ENCODE data around the gene SEPTIN12. TPM values are rescaled to one million over a fixed set of nuclear protein-coding genes. Genes with fewer than 3 reads are reported as not detected.

The SEPTIN12 gene
- total and polyA plus RNA-seq, 2 of the 4 experiments (the other 2 are of a cell fraction), result not detected

DNA sequence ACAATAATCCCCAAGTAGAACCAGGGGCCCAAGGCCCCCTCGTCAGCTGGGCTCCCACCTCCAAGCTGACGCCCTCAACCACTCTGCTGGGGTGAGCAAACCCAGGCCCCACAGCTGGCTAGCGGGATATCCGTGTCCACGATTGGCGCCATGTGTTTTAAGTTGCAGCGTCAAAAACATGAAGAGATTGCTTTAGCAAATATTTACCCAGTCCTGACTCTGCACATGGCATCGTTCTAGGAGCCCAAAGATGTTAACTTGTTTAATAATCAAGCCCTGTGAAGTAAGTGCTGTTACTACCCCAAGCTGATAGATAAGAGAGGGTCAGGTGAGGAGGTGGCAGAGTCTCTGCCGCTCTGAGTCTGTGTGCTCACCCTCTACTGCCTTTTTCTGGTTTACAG, 344 bp upstream of the SEPTIN12 start:
- POLR2A ChIA-PET (ENCODE audit: unreplicated experiment), result no interaction called here
- H3K79me1 ChIP-seq (ENCODE audit: low read depth in 1 of 2, low read length in 2 of 2), result no peaks in the 10 kb centered on the region
- H2AK5ac ChIP-seq (ENCODE audit: low read depth, low read length), result no peak overlapping the region
- no peaks in the 10 kb centered on the region for H3K36me3 ChIP-seq (ENCODE audit: control insufficient read depth, insufficient read depth, low read length)
- intact Hi-C loops (cut with micrococcal nuclease) (no loop called here), in situ Hi-C loops (cut with MboI; ENCODE audit: low sequenced_read_pairs) (no loop called here), dilution Hi-C loops (cut with HindIII; ENCODE audit: low sequenced_read_pairs, unreplicated experiment) (no loop called here)
- 0 out of 2 replicates have a peak, but pooled peaks cover 3% of the 10 kb centered on the region for H3K9me1 ChIP-seq (ENCODE audit: insufficient read depth, low read length)
- no peak overlapping the region for H3K14ac ChIP-seq (replicated peaks; ENCODE audit: low read depth, low read length)
- H2BK120ac ChIP-seq (ENCODE audit: low read depth, low read length), result no peak overlapping the region
- H4K91ac ChIP-seq (ENCODE audit: insufficient read depth, low read depth, low read length), result no peak overlapping the region
- no peak overlapping the region for H3K56ac ChIP-seq (ENCODE audit: extremely low read depth, insufficient read depth, low read length)
- no peaks in the 10 kb centered on the region for H3K9me3 ChIP-seq (ENCODE audit: control insufficient read depth, insufficient read depth, low read length)
- WGBS, 2 experiments (ENCODE audit: extremely low coverage in 2 of 2, insufficient read length in 1 of 2), result no CpG with 5 or more reads among the region's 9 CpGs
- H3K9ac ChIP-seq (ENCODE audit: low read depth, low read length), result no peak overlapping the region
- H3K4ac ChIP-seq (ENCODE audit: low read depth, low read length), result no peak overlapping the region
- H4K5ac ChIP-seq (ENCODE audit: low read depth, low read length), result no peak overlapping the region
- no peaks in the 10 kb centered on the region for H3K4me1 ChIP-seq (ENCODE audit: control insufficient read depth, insufficient read depth, low read length)
- H4K20me1 ChIP-seq (ENCODE audit: insufficient read depth, low read length), result no peaks in the 10 kb centered on the region
- no peaks in the 10 kb centered on the region; the same call in 1 of the 2 replicates for H3K27me3 ChIP-seq (ENCODE audit: control insufficient read depth, insufficient read depth, low read length)
- BruUV-seq (replicated peaks), result no TSS peak
- ATAC-seq (ENCODE audit: low read depth) (no peak; the same call in 1 of the 2 replicates), DNase-seq (no peak)
- no peak overlapping the region for H3K23ac ChIP-seq (ENCODE audit: low read depth, low read length)
- H3K4me2 ChIP-seq (ENCODE audit: low read depth, low read length), result no peak overlapping the region
- CTCF ChIA-PET, result no interaction called here
- no peak overlapping the region for H2BK20ac ChIP-seq (ENCODE audit: low read depth, low read length)
- no peak overlapping the region for H2BK15ac ChIP-seq (ENCODE audit: low read depth, low read length)
- no peak overlapping the region for H2AK9ac ChIP-seq (replicated peaks; ENCODE audit: low read depth, low read length, poor library complexity)
- H3K27ac ChIP-seq (ENCODE audit: insufficient read depth, low read length), result no peak overlapping the region
- TF ChIP-seq MAZ (IDR thresholded peaks at IDR 0.05; ENCODE audit: borderline replicate concordance, low read depth, low read length), result no peak
- no peak for TF ChIP-seq RAD21 (IDR thresholded peaks at IDR 0.05; ENCODE audit: low read length)
- TF ChIP-seq, protein P1, sequence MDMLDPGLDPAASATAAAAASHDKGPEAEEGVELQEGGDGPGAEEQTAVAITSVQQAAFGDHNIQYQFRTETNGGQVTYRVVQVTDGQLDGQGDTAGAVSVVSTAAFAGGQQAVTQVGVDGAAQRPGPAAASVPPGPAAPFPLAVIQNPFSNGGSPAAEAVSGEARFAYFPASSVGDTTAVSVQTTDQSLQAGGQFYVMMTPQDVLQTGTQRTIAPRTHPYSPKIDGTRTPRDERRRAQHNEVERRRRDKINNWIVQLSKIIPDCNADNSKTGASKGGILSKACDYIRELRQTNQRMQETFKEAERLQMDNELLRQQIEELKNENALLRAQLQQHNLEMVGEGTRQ (IDR thresholded peaks at IDR 0.05; ENCODE audit: low read depth, low read length), result no peak
- no peak for TF ChIP-seq FOS (IDR thresholded peaks at IDR 0.05; ENCODE audit: low read depth, low read length)
- TF ChIP-seq CEBPB (IDR thresholded peaks at IDR 0.05; ENCODE audit: low read depth, low read length), result no peak
- no peak for TF ChIP-seq RCOR1 (IDR thresholded peaks at IDR 0.05; ENCODE audit: insufficient replicate concordance, low read length)
- TF ChIP-seq MAFK (IDR thresholded peaks at IDR 0.05; ENCODE audit: low read depth, low read length), result no peak
- no peak for TF ChIP-seq BHLHE40 (IDR thresholded peaks at IDR 0.05; ENCODE audit: low read depth, low read length)
- TF ChIP-seq POLR2A (IDR thresholded peaks at IDR 0.05; ENCODE audit: low read depth, low read length), result no peak
- H2AFZ ChIP-seq (replicated peaks; ENCODE audit: low read length, poor library complexity), result no peak overlapping the region
- H3K18ac ChIP-seq (ENCODE audit: low read depth, low read length), result no peak overlapping the region
- no peak overlapping the region for H4K8ac ChIP-seq (ENCODE audit: low read depth in 2 of 2, low read length in 2 of 2)
- H3K4me3 ChIP-seq (ENCODE audit: insufficient read depth, low read depth, low read length), result no peak overlapping the region
- no peak overlapping the region for H2BK5ac ChIP-seq (ENCODE audit: low read depth, low read length, poor library complexity, severe bottlenecking)

Measured in IMR-90 (cell line).